ENCODE data around the gene BRAT1. TPM values are rescaled to one million over a fixed set of nuclear protein-coding genes. Genes with fewer than 3 reads are reported as not detected.
A peak's percentile ranks its signal among the peaks of the same experiment; 100 is the strongest.

The BRAT1 gene
- total RNA-seq, 6 experiments from 2014 or later: 11.1 to 25.9 (median 14.8) TPM

- Histone ChIP-seq H3K9me3 (no peaks in the 10 kb centered on the region), H3K4me3 (no peak overlapping the region), H3K27me3 (no peaks in the 10 kb centered on the region), H3K27ac (no peak overlapping the region), H3K36me3 (peaks cover 0 to 15% (median 7%) of the 10 kb centered on the region in 4 donors), H3K4me1 (peaks cover 0 to 14% (median 4%) of the 10 kb centered on the region in 4 donors)
- no peak for TF ChIP-seq POLR2A (IDR thresholded peaks at IDR 0.05)
- no peak for TF ChIP-seq CTCF (IDR thresholded peaks at IDR 0.05)
- intact Hi-C loops (cut with DNase I): no loop called here
- WGBS (ENCODE audit: insufficient coverage, low coverage, low lambda C conversion rate, missing lambda C conversion rate): 90% methylated on average over 6 of the region's 8 CpGs
- peak in 1 of 3 donors; percentile 11 for DNase-seq
- no peak for ATAC-seq
These were observed 3.9 kb downstream of the BRAT1 start for GRCh38 chr7:2551418-2551817.

GRCh38 chr7:2546776-2547586, 8.3 kb downstream of the BRAT1 start:
- TF ChIP-seq CTCF (IDR thresholded peaks at IDR 0.05) (no peak), POLR2A (IDR thresholded peaks at IDR 0.05) (no peak)
- DNase-seq: no peak
- no peak overlapping the region for H3K4me3 ChIP-seq
- intact Hi-C loops (cut with DNase I): no loop called here
- H3K27ac ChIP-seq: no peak overlapping the region
- H3K36me3 ChIP-seq: peaks cover 0 to 48% (median 11%) of the 10 kb centered on the region in 4 donors
- ATAC-seq: no peak
- no peaks in the 10 kb centered on the region for H3K27me3 ChIP-seq
- WGBS (ENCODE audit: insufficient coverage, low coverage, low lambda C conversion rate, missing lambda C conversion rate): 95% methylated on average over 7 of the region's 31 CpGs
- no peaks in the 10 kb centered on the region for H3K4me1 ChIP-seq
- no peaks in the 10 kb centered on the region for H3K9me3 ChIP-seq

- Histone ChIP-seq H3K9me3 (no peaks in the 10 kb centered on the region), H3K4me3 (no peak overlapping the region), H3K4me1 (no peaks in the 10 kb centered on the region), H3K36me3 (peaks cover 0 to 48% (median 11%) of the 10 kb centered on the region in 4 donors), H3K27me3 (no peaks in the 10 kb centered on the region), H3K27ac (no peak overlapping the region)
- TF ChIP-seq CTCF (IDR thresholded peaks at IDR 0.05) (no peak), POLR2A (IDR thresholded peaks at IDR 0.05) (no peak)
- intact Hi-C loops (cut with DNase I): no loop called here
- no peak for ATAC-seq
- 86% methylated on average over 1 of the region's 20 CpGs for WGBS (ENCODE audit: insufficient coverage, low coverage, low lambda C conversion rate, missing lambda C conversion rate)
- DNase-seq: peak in 1 of 3 donors; percentile 31
These were observed 9.4 kb downstream of the BRAT1 start for GRCh38 chr7:2545746-2546425.

GRCh38 chr7:2544541-2545188, 10.7 kb downstream of the BRAT1 start:
- intact Hi-C loops (cut with DNase I): no loop called here
- Histone ChIP-seq H3K9me3 (no peaks in the 10 kb centered on the region), H3K27me3 (no peaks in the 10 kb centered on the region), H3K4me3 (no peak overlapping the region), H3K4me1 (no peaks in the 10 kb centered on the region), H3K27ac (no peak overlapping the region), H3K36me3 (peaks cover 0 to 50% (median 11%) of the 10 kb centered on the region in 4 donors)
- DNase-seq: no peak
- WGBS (ENCODE audit: insufficient coverage, low coverage, low lambda C conversion rate, missing lambda C conversion rate): 89% methylated on average over 6 of the region's 23 CpGs
- no peak for ATAC-seq
- TF ChIP-seq CTCF (IDR thresholded peaks at IDR 0.05) (no peak), POLR2A (IDR thresholded peaks at IDR 0.05) (no peak)
